Naive thymus-derived CD8-positive, alpha-beta T cell (primary cell): ENCODE results near the gene TMEM61. TPM values are rescaled to one million over a fixed set of nuclear protein-coding genes. Genes with fewer than 3 reads are reported as not detected.

Source experiments
- ATAC-seq, 2 donors: fragments of 150-1000 bp; cut with Tn5 transposase in 1 of 2; sonication (Bioruptor Pico), chemical (Tn5 transposase) in 1 of 2; 1 replicate in 1 of 2; 2 replicates in 1 of 2; pipeline ENCODE4 v1.10.0; 2021; ENCODE audit warnings: mild to moderate bottlenecking in 2 of 2, moderate library complexity in 2 of 2
- POLR2A ChIA-PET: fragments of 350-600 bp; sonication (Branson Sonifier 250); formaldehyde crosslinking; loops from one replicate; lab custom pipeline; 2021; ENCODE audit warnings: antibody characterized with exemption; lab: Charles Lee
- DNase-seq, 10 donors: peaks; one replicate each; pipeline versions ENCODE4 v3.0.0 to v3.0.0-alpha.2; 2020 to 2022
- H3K27ac Mint-ChIP-seq, 10 donors: one replicate each; pipeline ENCODE4 v1.8.0; 2020 to 2022; ENCODE audit warnings: mild to moderate bottlenecking in 10 of 10, mixed read lengths in 10 of 10, moderate library complexity in 4 of 10, inconsistent platforms in 1 of 10
- H3K27me3 Mint-ChIP-seq, 5 donors: one replicate each; pipeline ENCODE4 v1.8.0; 2021 to 2022; ENCODE audit warnings: mixed read lengths in 5 of 5
- H3K36me3 Mint-ChIP-seq, 3 donors: one replicate each; pipeline ENCODE4 v1.8.0; 2020 to 2022; ENCODE audit warnings: mixed read lengths in 3 of 3, mild to moderate bottlenecking in 2 of 3, inconsistent platforms in 1 of 3
- H3K4me1 Mint-ChIP-seq, 4 donors: one replicate each; pipeline ENCODE4 v1.8.0; 2021 to 2022; ENCODE audit warnings: mixed read lengths in 4 of 4
- H3K4me3 Mint-ChIP-seq, 10 donors: one replicate each; pipeline ENCODE4 v1.8.0; 2020 to 2022; ENCODE audit warnings: mild to moderate bottlenecking in 10 of 10, mixed read lengths in 10 of 10, moderate library complexity in 6 of 10, inconsistent platforms in 1 of 10
- H3K9me3 Mint-ChIP-seq, 9 donors: one replicate each; pipeline ENCODE4 v1.8.0; 2020 to 2022; ENCODE audit warnings: mixed read lengths in 9 of 9, mild to moderate bottlenecking in 3 of 9, inconsistent platforms in 1 of 9, moderate library complexity in 1 of 9
- polyA plus RNA-seq, 3 donors: library from polyadenylated mRNA; unstranded; fragments of 300-500 nt; fragmentation: Illumina TruSeq; gene quantifications; one replicate each; pipeline ENCODE4 v1.2.3, GENCODE V29; 2021
- total RNA-seq, 8 experiments: library from RNA in 2 of 8; stranded (reverse) in 2 of 8; gene quantifications; one replicate each; pipeline ENCODE4 v1.2.3 and lab custom pipeline; 2021 to 2026

TMEM61 gene
- total and polyA plus RNA-seq, 5 experiments from 2014 or later: not detected

DNA sequence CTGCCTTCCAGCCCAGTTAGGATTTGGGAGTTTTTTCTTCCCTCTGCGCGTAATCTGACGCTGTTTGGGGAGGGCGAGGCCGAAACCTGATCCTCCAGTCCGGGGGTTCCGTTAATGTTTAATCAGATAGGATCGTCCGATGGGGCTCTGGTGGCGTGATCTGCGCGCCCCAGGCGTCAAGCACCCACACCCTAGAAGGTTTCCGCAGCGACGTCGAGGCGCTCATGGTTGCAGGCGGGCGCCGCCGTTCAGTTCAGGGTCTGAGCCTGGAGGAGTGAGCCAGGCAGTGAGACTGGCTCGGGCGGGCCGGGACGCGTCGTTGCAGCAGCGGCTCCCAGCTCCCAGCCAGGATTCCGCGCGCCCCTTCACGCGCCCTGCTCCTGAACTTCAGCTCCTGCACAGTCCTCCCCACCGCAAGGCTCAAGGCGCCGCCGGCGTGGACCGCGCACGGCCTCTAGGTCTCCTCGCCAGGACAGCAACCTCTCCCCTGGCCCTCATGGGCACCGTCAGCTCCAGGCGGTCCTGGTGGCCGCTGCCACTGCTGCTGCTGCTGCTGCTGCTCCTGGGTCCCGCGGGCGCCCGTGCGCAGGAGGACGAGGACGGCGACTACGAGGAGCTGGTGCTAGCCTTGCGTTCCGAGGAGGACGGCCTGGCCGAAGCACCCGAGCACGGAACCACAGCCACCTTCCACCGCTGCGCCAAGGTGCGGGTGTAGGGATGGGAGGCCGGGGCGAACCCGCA lies 59.1 kb downstream of the TMEM61 start, which contains the start of gene PCSK9:
Gene PCSK9 (plus strand): TSS at position 207 of the 741 bp plus-strand sequence. CDS start 290 bp downstream, at position 497.
- no peak for ATAC-seq
- Mint-ChIP-seq H3K27ac (no peak within 1 kb of the TSS), H3K27me3 (peaks cover 23 to 81% (median 53%) of the 10 kb centered on the region in 5 donors), H3K4me3 (no peak within 1 kb of the TSS), H3K36me3 (peaks cover 0 to 1% (median 0%) of the 10 kb centered on the region in 3 donors), H3K9me3 (no peaks in the 10 kb centered on the region), H3K4me1 (peaks cover 0 to 6% (median 0%) of the 10 kb centered on the region in 4 donors)
- POLR2A ChIA-PET: no interaction called here
- DNase-seq: no peak

DNA sequence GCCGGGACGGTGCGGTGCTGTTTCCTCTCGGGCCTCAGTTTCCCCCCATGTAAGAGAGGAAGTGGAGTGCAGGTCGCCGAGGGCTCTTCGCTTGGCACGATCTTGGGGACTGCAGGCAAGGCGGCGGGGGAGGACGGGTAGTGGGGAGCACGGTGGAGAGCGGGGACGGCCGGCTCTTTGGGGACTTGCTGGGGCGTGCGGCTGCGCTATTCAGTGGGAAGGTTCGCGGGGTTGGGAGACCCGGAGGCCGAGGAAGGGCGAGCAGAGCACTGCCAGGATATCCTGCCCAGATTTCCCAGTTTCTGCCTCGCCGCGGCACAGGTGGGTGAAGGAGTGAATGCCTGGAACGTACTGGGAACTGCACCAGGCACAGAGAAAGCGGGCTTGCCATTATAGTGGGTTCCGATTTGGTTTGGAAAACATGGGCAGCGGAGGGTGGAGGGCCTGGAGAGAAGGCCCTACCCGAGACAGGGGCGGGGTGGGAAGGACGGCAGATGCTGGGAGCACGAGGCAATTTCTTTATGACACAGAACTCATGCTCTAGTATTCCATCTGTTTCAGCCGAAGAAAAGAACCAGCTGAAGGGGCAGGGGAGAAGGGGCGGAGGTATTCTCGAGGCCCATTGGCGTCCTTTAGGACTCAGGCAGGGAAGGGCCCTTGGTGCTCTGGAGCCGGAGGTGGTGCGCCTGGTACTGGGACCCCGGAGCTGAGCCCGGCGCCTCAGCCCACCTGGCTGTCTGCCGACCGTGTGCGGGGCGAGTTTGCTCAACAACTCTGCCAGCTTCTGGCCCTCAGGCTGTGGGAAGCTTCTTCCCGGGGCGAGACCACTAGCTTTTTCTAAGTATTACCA lies 59.9 kb downstream of the TMEM61 start:
- peaks cover 0 to 1% (median 0%) of the 10 kb centered on the region in 3 donors for H3K36me3 Mint-ChIP-seq
- DNase-seq (no peak), ATAC-seq (no peak)
- H3K9me3 Mint-ChIP-seq: no peaks in the 10 kb centered on the region
- H3K4me1 Mint-ChIP-seq: peaks cover 0 to 6% (median 0%) of the 10 kb centered on the region in 4 donors
- H3K27ac Mint-ChIP-seq: no peak overlapping the region
- no peak overlapping the region for H3K4me3 Mint-ChIP-seq
- POLR2A ChIA-PET: no interaction called here
- H3K27me3 Mint-ChIP-seq: peaks cover 23 to 73% (median 51%) of the 10 kb centered on the region in 5 donors

DNA sequence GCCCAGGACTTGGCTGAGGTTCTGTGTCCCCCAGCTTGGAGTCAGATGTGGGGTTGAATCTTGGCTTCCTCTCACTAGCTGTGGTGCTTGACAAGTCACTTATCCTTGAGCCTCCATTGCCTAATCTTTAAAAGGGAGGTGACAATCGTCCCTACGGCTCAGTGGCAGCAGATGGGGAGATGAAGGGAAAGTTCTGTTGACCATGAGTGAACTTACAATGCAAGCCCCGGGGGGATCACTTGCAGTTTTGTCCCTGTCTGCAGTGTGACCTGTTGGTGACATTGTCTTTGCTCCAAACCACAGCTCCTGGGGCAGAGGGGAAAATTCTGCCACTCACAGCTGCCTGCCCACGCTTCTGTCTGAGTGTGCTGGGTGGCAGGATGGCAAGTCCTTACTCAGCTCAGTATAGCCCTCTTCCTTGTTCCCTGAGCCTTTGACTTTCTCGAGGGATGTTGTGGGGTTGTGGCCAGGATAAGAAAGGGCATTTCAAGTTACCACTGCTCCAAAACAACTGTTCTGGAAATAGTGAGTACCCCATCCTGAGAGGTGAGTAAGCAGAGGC lies 60.6 kb downstream of the TMEM61 start:
- Mint-ChIP-seq H3K4me3 (no peak overlapping the region), H3K9me3 (no peaks in the 10 kb centered on the region), H3K27ac (no peak overlapping the region), H3K4me1 (peaks cover 0 to 6% (median 0%) of the 10 kb centered on the region in 4 donors), H3K36me3 (peaks cover 0 to 1% (median 0%) of the 10 kb centered on the region in 3 donors), H3K27me3 (peaks cover 20 to 66% (median 44%) of the 10 kb centered on the region in 5 donors)
- ATAC-seq (no peak), DNase-seq (no peak)
- POLR2A ChIA-PET: no interaction called here

DNA sequence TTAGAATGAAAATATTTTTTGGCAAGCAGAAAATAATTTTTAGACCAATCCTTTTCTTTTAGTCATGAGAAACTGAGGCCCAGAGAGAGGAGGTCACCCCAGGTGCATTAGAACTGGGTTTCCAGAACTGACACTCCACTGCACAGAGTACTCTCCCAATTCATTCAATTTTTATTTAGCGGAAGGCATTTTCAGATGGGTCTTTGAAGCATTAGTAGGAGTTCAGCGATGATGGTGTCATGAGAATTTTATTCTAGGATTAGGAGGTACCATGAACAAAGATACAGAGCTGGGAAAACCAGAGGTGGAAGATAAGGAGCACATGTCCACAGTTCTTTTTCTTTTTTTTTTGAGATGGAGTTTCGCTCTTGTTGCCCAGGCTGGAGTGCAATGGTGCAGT lies 61.2 kb downstream of the TMEM61 start:
- peaks cover 0 to 1% (median 0%) of the 10 kb centered on the region in 3 donors for H3K36me3 Mint-ChIP-seq
- no peak overlapping the region for H3K4me3 Mint-ChIP-seq
- H3K27me3 Mint-ChIP-seq: peaks cover 15 to 62% (median 39%) of the 10 kb centered on the region in 5 donors
- H3K9me3 Mint-ChIP-seq: no peaks in the 10 kb centered on the region
- DNase-seq (no peak), ATAC-seq (no peak)
- no peak overlapping the region for H3K27ac Mint-ChIP-seq
- POLR2A ChIA-PET: no interaction called here
- peaks cover 0 to 6% (median 0%) of the 10 kb centered on the region in 4 donors for H3K4me1 Mint-ChIP-seq

Other genes with a start within 250 kb of the TMEM61 start
- 1 to 10 TPM; 3.2 to 3.3 TPM for gene PARS2, start 216.1 kb upstream of the TMEM61 start, total RNA-seq
- gene PARS2, start 216.1 kb upstream of the TMEM61 start, polyA plus RNA-seq: 1 to 10 TPM; 1.0 to 4.1 (median 2.5) TPM
- 10 to 100 TPM; 10.8 to 12.6 TPM for gene TTC22, start 179.3 kb upstream of the TMEM61 start, total RNA-seq
- gene TTC22, start 179.3 kb upstream of the TMEM61 start, polyA plus RNA-seq: 1 to 10 TPM; 1.7 to 3.2 (median 2.9) TPM
- gene DHCR24, start 93.4 kb upstream of the TMEM61 start, total RNA-seq: 1 to 10 TPM; 4.0 to 4.2 TPM
- gene DHCR24, start 93.4 kb upstream of the TMEM61 start, polyA plus RNA-seq: 1 to 10 TPM; 1.8 to 3.4 (median 3.4) TPM
- not detected for gene BSND, start 18.3 kb downstream of the TMEM61 start, total RNA-seq
- not detected for gene BSND, start 18.3 kb downstream of the TMEM61 start, polyA plus RNA-seq
- gene PCSK9, start 58.9 kb downstream of the TMEM61 start, total RNA-seq: not detected
- gene PCSK9, start 58.9 kb downstream of the TMEM61 start, polyA plus RNA-seq: not detected
- 10 to 100 TPM; 78.8 to 81.1 TPM for gene USP24, start 234.7 kb downstream of the TMEM61 start, total RNA-seq
- 1 to 10 TPM; 5.5 to 8.4 (median 6.0) TPM for gene USP24, start 234.7 kb downstream of the TMEM61 start, polyA plus RNA-seq